H1 (cell line): ENCODE data around the gene DKK3.

Experiments used
- CTCF ChIP-seq, 3 experiments: IDR thresholded peaks; 1 replicate in 2 of 3; 2 replicates in 1 of 3; pipeline versions ENCODE4 v1.5.1 to v1.6.1; 2011; ENCODE audit warnings: low read length in 3 of 3, mild to moderate bottlenecking in 3 of 3, inconsistent platforms in 2 of 3, low read depth in 1 of 3, moderate library complexity in 1 of 3; ENCODE audit not compliant: insufficient read depth in 1 of 3; ENCODE audit errors: control extremely low read depth in 1 of 3
- E2F6 ChIP-seq: IDR thresholded peaks from 2 replicates; pipeline ENCODE4 v1.6.1; 2012; ENCODE audit warnings: inconsistent platforms
- EP300 ChIP-seq, 2 experiments: IDR thresholded peaks; 1 replicate in 1 of 2; 2 replicates in 1 of 2; pipeline ENCODE4 v1.6.1; 2011 to 2012; ENCODE audit warnings: low read depth in 2 of 2, low read length in 2 of 2, mild to moderate bottlenecking in 2 of 2, borderline replicate concordance in 1 of 2, inconsistent platforms in 1 of 2, moderate library complexity in 1 of 2
- JUN ChIP-seq: IDR thresholded peaks from 2 replicates; pipeline ENCODE4 v1.6.1; 2011; ENCODE audit warnings: low read depth, mild to moderate bottlenecking, improper control_type of control experiment, low read length
- POLR2A ChIP-seq, 2 experiments: IDR thresholded peaks; 1 replicate in 1 of 2; 2 replicates in 1 of 2; pipeline ENCODE4 v1.6.1; 2011; ENCODE audit warnings: low read depth in 2 of 2, low read length in 2 of 2, mild to moderate bottlenecking in 2 of 2; ENCODE audit errors: control extremely low read depth in 1 of 2
- POLR2AphosphoS5 ChIP-seq: IDR thresholded peaks from 2 replicates; pipeline ENCODE4 v1.6.1; 2011; ENCODE audit warnings: low read depth, low read length

DNA sequence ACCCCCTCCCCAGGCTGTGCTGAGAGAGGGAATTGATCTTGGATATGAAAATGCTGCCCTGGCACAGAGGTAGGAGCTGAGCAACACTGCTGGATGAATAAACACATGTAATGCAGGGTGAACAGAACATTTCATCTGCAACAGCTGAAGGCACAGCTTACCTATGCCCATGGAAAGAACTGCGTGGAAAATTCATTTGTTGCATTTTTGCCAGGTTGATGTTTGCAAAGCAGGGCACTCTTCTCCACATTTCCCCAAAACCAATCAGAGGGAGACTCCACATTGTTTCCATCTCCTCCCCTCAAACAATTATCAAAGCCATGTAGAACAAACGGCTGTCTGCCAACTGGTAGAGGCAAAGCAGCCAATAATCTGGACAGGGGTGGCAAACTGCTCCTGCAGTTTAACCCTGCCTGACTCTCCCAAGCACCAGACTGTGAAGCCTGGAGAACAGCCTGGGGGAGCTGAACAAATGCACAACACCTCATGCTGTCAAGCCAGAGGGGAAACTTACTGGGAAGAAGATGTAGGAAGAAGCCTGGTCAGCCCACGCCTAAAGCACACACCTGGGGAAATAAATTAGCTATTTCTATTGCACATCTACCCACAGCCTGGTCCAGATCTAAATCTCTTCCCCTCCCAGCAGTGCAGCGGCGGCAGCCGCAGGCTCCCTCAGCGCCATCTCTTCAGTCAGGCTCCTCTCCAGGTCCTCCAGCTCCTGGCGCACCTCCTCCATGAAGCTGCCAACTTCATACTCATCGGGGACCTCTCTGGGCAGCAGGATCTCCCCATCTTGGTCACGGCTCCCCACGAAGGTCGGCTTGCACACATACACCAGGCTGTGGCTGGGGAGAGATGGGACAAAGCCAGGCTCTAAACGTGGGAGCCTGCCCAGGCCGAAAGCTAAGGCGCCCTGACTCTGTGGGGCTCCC, 44.3 kb downstream of the DKK3 start:
- TF ChIP-seq CTCF (IDR thresholded peaks at IDR 0.05; ENCODE audit: control extremely low read depth in 1 of 3, insufficient read depth in 1 of 3, low read depth in 1 of 3, low read length in 3 of 3) (no peak), POLR2AphosphoS5 (no peak), POLR2A (IDR thresholded peaks at IDR 0.05; ENCODE audit: control extremely low read depth in 1 of 2, low read depth in 2 of 2, low read length in 2 of 2) (no peak), EP300 (IDR thresholded peaks at IDR 0.05; ENCODE audit: borderline replicate concordance in 1 of 2, low read depth in 2 of 2, low read length in 2 of 2) (no peak), E2F6 (no peak), JUN (no peak)
